SK-N-SH treated with all-trans-retinoic acid at 6 μM for 48 hours (cell line): ENCODE measurements around the gene AAMP.

ENCODE experiments used
- BACH2 ChIP-seq: fragments of 250-450 bp; sonication (Bioruptor Pico); IDR thresholded peaks from 2 replicates; pipeline ENCODE4 v1.9.0; 2021; ENCODE audit warnings: mild to moderate bottlenecking, borderline replicate concordance
- CREB5 ChIP-seq: fragments of 250-450 bp; sonication (Bioruptor Pico); IDR thresholded peaks from 2 replicates; pipeline ENCODE4 v1.5.1; 2020; ENCODE audit warnings: low read depth, mild to moderate bottlenecking, moderate library complexity
- ISL1 ChIP-seq: fragments of 250-450 bp; sonication (Bioruptor Pico); IDR thresholded peaks from 2 replicates; pipeline ENCODE4 v2.1.2; 2022; ENCODE audit warnings: mild to moderate bottlenecking, moderate library complexity
- OSR1 ChIP-seq: fragments of 250-450 bp; sonication (Bioruptor Pico); IDR thresholded peaks from 2 replicates; pipeline ENCODE4 v1.8.0; 2022; ENCODE audit warnings: moderate library complexity, mild to moderate bottlenecking, inconsistent platforms
- PATZ1 ChIP-seq: fragments of 250-450 bp; sonication (Bioruptor Pico); IDR thresholded peaks from 2 replicates; pipeline ENCODE4 v1.8.0; 2020; ENCODE audit warnings: mild to moderate bottlenecking, moderate library complexity, borderline replicate concordance
- TCF4 ChIP-seq: fragments of 250-450 bp; sonication (Bioruptor Pico); IDR thresholded peaks from 2 replicates; pipeline ENCODE4 v1.8.0; 2021; ENCODE audit warnings: mild to moderate bottlenecking, moderate library complexity, borderline replicate concordance
- TSHZ2 ChIP-seq: fragments of 250-450 bp; sonication (Bioruptor Pico); IDR thresholded peaks from 2 replicates; pipeline ENCODE4 v1.5.0; 2020; ENCODE audit warnings: mild to moderate bottlenecking, moderate library complexity
- ZFP30 ChIP-seq: fragments of 450-650 bp; formaldehyde crosslinking; IDR thresholded peaks from 2 replicates; pipeline ENCODE4 v1.5.0; 2022; ENCODE audit warnings: mild to moderate bottlenecking, moderate library complexity
- ZNF8 ChIP-seq: fragments of 450-650 bp; formaldehyde crosslinking; IDR thresholded peaks from 2 replicates; pipeline ENCODE4 v1.5.0; 2020; ENCODE audit warnings: mild to moderate bottlenecking, moderate library complexity

GRCh38 chr2:218256612-218257350 lies 13.2 kb downstream of the AAMP start:
- no peak for TF ChIP-seq CREB5 (CRISPR knock-in tag)
- TF ChIP-seq PATZ1 = no peak
- TF ChIP-seq TSHZ2 = no peak
- TF ChIP-seq ZNF8 (CRISPR knock-in tag) = no peak
- no peak for TF ChIP-seq OSR1 (CRISPR knock-in tag)
- TF ChIP-seq ISL1 (CRISPR knock-in tag) = no peak
- TF ChIP-seq TCF4 (CRISPR knock-in tag) = no peak
- no peak for TF ChIP-seq ZFP30
- no peak for TF ChIP-seq BACH2 (CRISPR knock-in tag)
